HG03575 (cell line): ENCODE results near the gene CORIN.
"Not testable (repeated sequence)": the region's sequence is repeated elsewhere in the genome, so short reads cannot be mapped to it uniquely, and the experiment has no call there.

Experiments
- ATAC-seq: cut with Tn5 transposase; IDR thresholded peaks from one replicate; pipeline ENCODE4 v1.9.1; 2021; ENCODE audit not compliant: unreplicated experiment, insufficient number of reproducible peaks, low FRiP score; ENCODE audit errors: extremely low read depth

Gene CORIN

GRCh38 chr4:47736555-47736954, 101.3 kb downstream of the CORIN start:
- no peak for ATAC-seq

- ATAC-seq, result no peak
Measured at GRCh38 chr4:47736146-47736545, 101.7 kb downstream of the CORIN start.

- no peak for ATAC-seq
Measured at GRCh38 chr4:47733302-47734175, 104.3 kb downstream of the CORIN start.

- no peak for ATAC-seq
Measured at GRCh38 chr4:47731182-47731581, 106.7 kb downstream of the CORIN start.

GRCh38 chr4:47729131-47729680, 108.7 kb downstream of the CORIN start:
- ATAC-seq, result no peak

- no peak for ATAC-seq
Measured at GRCh38 chr4:47721892-47722575, 115.8 kb downstream of the CORIN start.

GRCh38 chr4:47721485-47721884, 116.4 kb downstream of the CORIN start:
- no peak for ATAC-seq

- ATAC-seq, result no peak
Measured at GRCh38 chr4:47720787-47721186, 117.1 kb downstream of the CORIN start.

- ATAC-seq, result no peak
Measured at GRCh38 chr4:47719576-47719975, 118.3 kb downstream of the CORIN start.

- ATAC-seq, result no peak
Measured at GRCh38 chr4:47718696-47719095, 119.2 kb downstream of the CORIN start.

- ATAC-seq, result no peak
Measured at GRCh38 chr4:47717188-47717587, 120.7 kb downstream of the CORIN start.

- ATAC-seq, result no peak
Measured at GRCh38 chr4:47715716-47716416, 122.0 kb downstream of the CORIN start.

- ATAC-seq, result no peak
Measured at GRCh38 chr4:47714269-47714668, 123.6 kb downstream of the CORIN start.

- no peak for ATAC-seq
Measured at GRCh38 chr4:47713129-47713834, 124.6 kb downstream of the CORIN start.

- no peak for ATAC-seq
Measured at GRCh38 chr4:47711646-47712045, 126.2 kb downstream of the CORIN start.

GRCh38 chr4:47711183-47711582, 126.7 kb downstream of the CORIN start:
- no peak for ATAC-seq

GRCh38 chr4:47706352-47706751, 131.5 kb downstream of the CORIN start:
- ATAC-seq, result not testable (repeated sequence)

- no peak for ATAC-seq
Measured at GRCh38 chr4:47705326-47705981, 132.4 kb downstream of the CORIN start.
